GM19468 (cell line): ENCODE results near the gene ATP11B.
"Not testable (repeated sequence)": the region's sequence is repeated elsewhere in the genome, so short reads cannot be mapped to it uniquely, and the experiment has no call there.

Experiments
- ATAC-seq: cut with Tn5 transposase; IDR thresholded peaks from one replicate; pipeline ENCODE4 v1.9.1; 2021; ENCODE audit warnings: mild to moderate bottlenecking, moderate library complexity, moderate number of reproducible peaks; ENCODE audit not compliant: unreplicated experiment; ENCODE audit errors: extremely low read depth

The ATP11B gene

GRCh38 chr3:182822260-182822659 is 29.0 kb downstream of the ATP11B start:
- not testable (repeated sequence) for ATAC-seq

GRCh38 chr3:182824957-182825356 is 31.7 kb downstream of the ATP11B start:
- ATAC-seq = no peak

DNA sequence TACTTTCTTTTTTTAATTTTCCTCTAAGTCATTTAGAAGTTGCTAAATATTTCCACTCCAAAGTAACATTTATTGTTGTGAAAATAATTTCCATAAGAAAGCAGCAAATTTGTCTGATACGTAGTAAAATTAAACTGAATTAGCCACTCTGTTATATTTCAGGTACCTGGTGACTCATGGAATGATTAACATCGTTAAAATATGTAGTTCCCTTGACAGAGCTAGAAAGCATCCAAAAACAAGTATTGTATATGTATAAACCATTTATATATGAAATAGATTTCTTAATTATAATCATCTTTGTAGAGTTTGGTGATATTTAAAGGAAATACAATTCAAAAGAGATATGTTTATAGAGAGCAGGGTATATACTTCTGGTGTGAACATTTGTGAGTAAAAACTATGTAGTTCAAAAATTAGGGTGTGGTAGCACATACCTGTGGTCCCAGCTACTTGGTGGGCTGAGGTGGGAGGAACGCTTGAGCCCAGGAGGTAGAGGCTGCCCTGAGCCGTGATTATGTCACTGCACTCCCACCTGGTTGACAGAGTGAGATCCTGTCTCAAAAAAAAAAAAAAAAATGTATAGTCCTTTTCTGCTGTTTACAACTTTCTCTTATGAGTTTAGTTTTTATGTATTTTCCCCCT is 36.6 kb downstream of the ATP11B start:
- no peak for ATAC-seq

DNA sequence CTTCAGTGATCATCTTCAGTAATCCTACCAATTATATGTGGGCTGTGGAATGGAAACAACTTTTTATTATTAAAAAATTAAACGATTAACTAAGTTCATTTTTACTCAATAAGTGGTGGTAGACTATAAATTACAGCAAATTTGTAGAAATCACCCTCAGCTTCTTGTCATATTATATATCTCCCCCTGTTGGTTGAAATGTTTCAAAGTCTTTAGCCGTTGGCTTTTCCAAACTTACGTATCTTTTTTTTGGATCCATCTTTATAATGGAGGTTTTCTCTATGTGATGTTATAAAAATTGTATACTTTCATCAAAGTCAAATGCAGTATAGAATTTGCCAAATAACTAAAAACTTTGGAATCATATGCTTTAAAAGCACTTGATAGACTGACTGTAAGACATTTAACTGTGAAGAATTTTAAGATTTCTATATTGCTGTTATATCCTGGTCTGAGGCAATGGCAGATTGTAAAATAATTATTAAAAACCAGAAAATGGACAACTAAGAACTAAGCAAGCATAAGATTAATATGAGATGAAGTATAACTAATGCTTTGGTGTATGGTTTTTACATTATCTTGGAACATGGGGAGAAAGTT is 44.7 kb downstream of the ATP11B start:
- no peak for ATAC-seq

DNA sequence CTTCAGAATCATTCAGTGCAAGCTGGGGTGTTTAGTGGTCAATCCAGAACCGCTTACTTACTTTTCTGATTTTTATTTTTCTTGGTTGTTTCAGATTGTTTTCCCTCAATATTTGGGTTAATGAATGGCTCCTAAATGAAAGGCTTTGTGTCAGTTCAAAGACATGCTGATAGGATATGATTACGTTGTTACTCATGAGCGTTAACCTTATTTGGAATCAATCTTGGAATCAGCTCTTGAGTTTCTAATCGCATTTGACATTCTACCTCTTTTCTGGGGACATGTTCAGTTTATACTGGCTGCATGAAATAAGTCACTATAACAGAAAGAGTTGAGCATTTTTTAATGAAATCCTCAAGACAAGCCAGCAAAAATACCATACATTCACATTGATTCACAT is 50.2 kb downstream of the ATP11B start:
- no peak for ATAC-seq

- ATAC-seq = no peak
These were observed 55.6 kb downstream of the ATP11B start for GRCh38 chr3:182848906-182849305.

GRCh38 chr3:182855076-182855475 is 61.8 kb downstream of the ATP11B start:
- ATAC-seq = no peak

- ATAC-seq = no peak
These were observed 68.0 kb downstream of the ATP11B start for GRCh38 chr3:182861348-182861747.

- no peak for ATAC-seq
These were observed 69.0 kb downstream of the ATP11B start for GRCh38 chr3:182862159-182862860.

DNA sequence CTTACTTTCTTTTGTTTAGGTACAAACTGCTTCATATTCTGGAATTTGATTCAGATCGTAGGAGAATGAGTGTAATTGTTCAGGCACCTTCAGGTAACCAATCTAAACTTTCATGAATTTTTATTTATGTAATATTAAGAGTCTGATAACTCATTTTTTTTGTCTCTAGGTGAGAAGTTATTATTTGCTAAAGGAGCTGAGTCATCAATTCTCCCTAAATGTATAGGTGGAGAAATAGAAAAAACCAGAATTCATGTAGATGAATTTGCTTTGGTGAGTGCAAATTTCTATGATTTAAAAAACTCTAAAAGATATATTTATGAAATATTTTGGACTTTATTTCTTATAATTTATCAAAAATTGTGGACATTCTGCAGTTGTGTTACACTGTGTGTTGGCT is 75.8 kb downstream of the ATP11B start:
- ATAC-seq = no peak

DNA sequence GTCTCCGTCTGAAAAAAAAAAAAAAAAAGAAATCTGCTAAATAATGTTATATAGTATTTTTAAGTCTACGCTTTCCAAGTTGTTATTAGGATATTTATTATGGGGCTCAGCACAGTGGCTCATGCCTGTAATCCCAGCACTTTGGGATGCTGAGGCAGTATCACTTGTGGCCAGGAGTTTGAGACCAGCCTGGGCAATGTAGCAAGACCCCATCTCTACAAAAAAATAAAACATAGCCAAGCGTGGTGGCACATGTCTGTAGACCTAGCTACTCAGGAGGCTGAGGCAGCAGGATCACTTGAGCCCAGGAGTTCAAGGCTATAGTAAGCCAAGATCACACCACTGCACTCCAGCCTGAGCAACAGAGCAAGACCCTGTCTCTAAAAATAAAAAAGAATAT is 77.6 kb downstream of the ATP11B start:
- ATAC-seq = not testable (repeated sequence)

- ATAC-seq = no peak
These were observed 85.8 kb downstream of the ATP11B start for GRCh38 chr3:182879031-182879611.

- no peak for ATAC-seq
These were observed 93.2 kb downstream of the ATP11B start for GRCh38 chr3:182886497-182886896.

DNA sequence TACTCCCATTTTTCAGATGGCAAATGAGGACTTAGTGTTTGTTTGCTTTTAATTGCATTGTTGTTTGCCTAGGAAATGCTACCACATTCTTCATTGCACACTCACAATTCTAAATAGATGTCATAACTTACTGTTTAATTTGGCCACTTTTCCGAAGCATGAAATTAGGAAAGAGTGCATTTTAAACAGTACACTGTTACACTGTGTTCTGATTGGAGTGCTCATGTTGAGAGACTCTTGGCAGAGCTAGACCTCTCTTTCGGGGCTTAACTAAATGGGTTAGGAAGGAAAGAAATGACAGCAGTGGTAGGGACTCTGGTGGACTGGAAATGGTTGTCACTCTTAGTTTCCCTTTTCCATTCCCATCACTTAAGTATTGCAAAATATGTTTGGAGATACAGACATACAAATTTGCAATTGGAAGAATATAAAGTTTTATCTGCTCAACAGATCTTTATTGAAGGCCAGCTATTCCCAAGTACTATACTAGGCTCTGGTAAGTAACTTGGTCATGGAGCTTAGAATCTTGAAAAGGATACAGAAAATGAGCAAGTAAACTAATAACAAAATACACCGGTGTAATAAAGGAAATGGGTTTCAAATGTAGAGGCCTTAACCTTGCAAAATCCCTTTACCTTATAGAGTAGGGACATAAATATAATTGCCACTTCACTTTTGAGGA is 96.8 kb downstream of the ATP11B start:
- ATAC-seq = no peak

- ATAC-seq = no peak
These were observed 98.1 kb downstream of the ATP11B start for GRCh38 chr3:182891364-182891763.

GRCh38 chr3:182892226-182892625 is 98.9 kb downstream of the ATP11B start:
- ATAC-seq = no peak

- ATAC-seq = no peak
These were observed 102.3 kb downstream of the ATP11B start for GRCh38 chr3:182895513-182896112.

DNA sequence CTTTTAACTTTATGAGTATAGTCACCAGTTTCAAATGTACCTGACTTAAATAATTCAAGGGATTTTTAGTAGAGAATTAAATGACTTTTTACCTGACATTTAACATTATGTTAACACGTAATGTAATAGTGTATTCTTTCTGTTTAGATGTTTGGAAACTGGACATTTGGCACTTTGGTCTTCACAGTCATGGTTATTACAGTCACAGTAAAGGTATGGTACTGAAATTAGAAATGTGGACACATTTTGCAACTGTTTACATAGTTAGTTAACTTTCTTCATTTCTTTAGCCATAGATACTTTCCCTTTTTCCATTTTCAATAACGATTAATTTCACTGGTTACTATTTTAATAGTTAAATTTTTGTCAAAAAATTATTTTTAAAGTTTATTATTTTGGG is 103.2 kb downstream of the ATP11B start:
- ATAC-seq = no peak

DNA sequence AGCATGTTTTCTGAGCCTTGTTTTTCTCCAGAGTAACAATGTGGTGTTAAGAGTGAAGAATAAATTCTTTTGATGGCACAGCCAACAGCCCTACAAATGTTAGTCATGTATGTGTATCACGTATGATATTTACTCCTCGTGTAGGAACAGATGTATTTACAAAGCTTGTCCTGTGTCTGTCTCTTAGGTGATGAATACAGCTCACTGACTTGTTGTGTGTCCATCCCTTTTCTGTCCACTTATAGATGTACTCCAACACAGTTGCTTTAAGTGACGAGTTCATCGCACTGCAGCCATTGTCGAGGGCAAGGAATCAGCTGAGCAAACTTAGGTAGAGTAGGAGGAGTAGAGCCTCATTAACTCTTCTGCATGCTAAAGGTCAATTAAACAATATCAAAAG is 108.9 kb downstream of the ATP11B start:
- no peak for ATAC-seq

- ATAC-seq = no peak
These were observed 110.9 kb downstream of the ATP11B start for GRCh38 chr3:182904164-182904563.
